ENCODE results near the gene CPEB1.
A peak's percentile ranks its signal among the peaks of the same experiment; 100 is the strongest.
"Not testable (repeated sequence)": the region's sequence is repeated elsewhere in the genome, so short reads cannot be mapped to it uniquely, and the experiment has no call there.

The CPEB1 gene

GRCh38 chr15:82648257-82649103 lies 1.3 kb upstream of the CPEB1 start:
- DNase-seq, result no peak

GRCh38 chr15:82647835-82648256 lies 683 bp upstream of the CPEB1 start:
- no peak for DNase-seq

DNA sequence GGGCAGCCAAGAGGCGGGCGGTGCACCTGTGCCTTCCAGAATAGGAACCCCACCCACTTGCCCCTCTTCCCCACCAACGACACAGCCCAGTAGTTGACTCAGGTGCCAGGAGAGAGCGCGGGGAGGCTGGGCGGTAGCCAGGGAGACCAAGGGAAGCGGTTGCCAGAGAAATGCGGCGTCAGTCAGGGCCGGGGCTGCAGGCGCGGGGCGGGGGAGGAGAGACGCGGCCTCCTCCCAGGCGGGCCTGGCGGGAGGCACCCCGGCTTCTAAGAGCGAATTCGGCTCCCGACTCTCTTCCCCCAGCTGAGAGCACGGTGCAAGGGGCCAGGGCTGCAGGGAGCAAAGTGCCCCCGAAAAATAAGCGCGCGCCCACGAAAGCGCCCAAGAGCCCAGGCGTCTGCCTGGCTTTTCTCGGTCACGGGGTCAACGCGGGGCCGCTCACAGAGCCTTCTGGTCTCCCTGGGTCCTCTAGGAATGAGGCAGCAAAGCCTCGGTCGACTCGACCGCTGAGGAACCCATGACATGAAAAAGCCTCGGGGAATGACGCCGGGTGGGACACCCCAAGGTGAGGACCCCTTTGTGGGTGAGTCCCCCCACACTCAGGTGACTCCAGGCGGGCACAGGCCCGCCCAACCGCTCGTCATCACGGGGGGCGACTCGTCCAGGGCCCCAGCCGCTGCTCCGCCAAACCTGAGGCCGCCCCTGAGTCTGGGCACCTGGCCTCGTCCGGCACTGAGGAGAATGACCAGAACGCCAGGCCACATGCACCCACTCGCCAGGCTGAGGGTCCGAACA lies 716 bp downstream of the CPEB1 start:
- DNase-seq, result peak; percentile 48

DNA sequence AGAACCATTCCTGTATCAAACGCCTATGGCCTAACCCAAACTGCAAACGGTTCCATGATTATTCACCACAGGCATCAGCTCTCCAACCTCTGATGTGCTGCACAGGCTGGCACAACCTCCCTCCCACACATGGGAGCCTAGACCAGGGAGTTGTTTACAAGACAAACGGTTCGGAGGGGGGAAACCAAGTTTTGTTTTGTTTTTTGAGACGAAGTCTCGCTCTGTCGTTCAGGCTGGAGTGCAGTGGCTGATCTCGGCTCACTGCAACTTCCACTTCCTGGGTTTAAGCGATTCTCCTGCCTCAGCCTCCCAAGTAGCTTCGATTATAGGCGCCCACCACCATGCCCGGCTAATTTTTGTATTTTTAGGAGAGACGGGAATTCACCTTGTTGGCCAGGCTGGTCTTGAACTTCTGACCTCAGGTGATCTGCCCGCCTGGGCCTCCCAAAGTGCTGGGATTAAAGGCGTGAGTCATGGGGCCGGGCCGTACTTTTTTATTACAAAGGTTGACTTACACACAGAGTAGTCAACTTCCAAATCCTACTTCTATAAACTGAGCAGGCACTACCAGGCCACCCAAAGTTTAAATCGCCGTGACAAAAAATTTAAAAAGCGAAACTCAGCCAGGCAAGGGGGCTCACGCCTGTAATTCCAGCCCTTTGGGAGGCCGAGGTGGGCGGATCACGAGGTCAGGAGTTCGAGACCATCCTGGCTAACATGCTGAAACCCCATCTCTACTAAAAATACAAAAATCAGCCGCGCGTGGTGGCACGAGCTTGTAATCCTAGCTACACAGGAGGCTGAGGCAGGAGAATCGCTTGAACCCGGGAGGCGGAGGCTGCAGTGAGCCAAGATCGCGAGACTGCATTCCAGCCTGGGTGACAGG lies 2.0 kb downstream of the CPEB1 start:
- DNase-seq, result not testable (repeated sequence)

DNA sequence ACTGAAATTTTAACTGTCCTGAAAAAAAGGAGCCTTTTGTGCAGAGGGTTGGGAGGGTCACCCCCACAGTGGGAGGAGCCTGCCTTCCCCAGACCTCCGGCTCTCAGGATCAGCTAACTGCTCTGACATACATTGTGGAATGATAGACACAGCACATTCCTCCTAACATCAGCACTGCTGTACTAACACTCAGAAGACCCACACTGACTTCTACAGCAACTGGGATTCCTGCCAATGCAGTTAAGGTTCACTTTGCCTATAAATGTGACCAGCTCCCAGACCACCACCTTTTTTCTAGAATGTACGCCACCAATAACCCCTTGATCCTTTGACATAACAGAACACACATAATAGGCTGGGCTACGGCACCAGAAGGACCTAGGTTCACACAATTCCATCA lies 3.2 kb downstream of the CPEB1 start:
- no peak for DNase-seq

DNA sequence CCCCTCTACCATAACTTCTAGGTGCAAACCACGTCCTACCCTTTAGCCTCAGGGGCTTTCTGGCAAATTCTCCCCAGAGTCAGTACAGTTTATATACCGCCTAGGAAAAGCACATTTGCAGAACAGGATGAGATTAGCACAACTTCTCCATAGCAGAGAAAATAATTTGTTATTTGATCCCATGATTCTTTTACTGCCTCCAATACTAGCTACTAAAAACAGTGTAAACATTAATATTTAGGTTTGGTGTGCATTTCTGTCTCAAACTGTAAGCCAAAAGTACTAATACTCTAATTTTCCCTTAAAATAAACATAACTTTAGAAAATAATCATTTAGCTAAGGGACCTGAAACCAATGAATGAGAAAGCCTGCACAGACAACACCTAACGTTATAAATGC lies 4.5 kb downstream of the CPEB1 start:
- no peak for DNase-seq

DNA sequence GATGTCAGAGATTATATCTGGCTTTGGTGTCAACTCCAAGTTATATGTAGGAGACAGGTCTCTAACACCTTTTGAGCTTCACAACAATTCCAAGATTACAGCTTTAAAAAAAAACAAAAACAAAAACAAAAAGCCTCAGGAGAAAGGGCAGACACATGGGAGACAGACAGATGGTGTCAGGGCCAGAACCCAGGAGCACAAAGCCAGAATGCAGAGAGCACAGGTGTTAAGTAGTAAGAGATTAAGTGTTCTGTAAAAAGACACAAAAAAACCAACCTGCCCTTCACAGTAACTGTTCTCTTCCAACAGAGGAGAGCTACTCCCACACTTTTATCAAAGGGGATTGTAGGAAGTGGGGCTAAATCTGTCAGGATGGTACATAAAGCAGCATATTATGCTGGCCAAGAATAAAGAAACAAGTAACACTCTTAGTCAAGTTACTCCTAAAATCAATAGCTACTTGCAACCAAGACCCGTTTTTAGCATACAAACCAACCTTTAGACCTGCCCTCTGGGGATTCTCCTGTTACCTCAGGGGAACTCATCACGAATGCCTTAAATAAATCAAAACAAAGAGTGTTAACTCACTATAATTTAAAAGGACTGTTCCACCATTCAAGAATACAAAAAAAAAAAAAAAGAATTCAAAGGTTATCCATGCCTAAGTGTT lies 5.9 kb downstream of the CPEB1 start:
- DNase-seq, result no peak

GRCh38 chr15:82640672-82641071 lies 6.5 kb downstream of the CPEB1 start:
- DNase-seq, result no peak

GRCh38 chr15:82635798-82636197 lies 11.4 kb downstream of the CPEB1 start:
- DNase-seq, result no peak

DNA sequence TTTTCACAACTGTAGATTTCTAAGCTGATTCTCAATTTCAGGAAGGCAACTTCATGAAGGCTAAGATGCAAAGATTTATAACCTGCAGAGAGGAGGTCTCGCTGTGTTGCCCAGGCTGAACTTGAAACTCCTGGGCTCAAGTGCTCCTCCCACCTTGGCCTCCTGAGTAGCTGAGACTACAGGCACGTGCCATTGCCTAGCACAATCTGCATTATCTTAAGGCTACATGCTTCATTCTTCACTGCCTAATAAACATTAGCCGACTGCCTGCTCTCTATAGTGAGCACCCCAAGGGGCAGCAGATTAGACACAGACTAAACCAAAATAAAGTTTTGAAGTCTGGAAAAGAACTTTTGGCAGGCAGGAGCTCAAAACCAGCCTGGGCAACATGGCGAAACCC lies 17.1 kb downstream of the CPEB1 start:
- no peak for DNase-seq

- no peak for DNase-seq
These were observed 22.0 kb downstream of the CPEB1 start for GRCh38 chr15:82625136-82625535.

- DNase-seq, result no peak
These were observed 22.7 kb downstream of the CPEB1 start for GRCh38 chr15:82624438-82624837.

DNA sequence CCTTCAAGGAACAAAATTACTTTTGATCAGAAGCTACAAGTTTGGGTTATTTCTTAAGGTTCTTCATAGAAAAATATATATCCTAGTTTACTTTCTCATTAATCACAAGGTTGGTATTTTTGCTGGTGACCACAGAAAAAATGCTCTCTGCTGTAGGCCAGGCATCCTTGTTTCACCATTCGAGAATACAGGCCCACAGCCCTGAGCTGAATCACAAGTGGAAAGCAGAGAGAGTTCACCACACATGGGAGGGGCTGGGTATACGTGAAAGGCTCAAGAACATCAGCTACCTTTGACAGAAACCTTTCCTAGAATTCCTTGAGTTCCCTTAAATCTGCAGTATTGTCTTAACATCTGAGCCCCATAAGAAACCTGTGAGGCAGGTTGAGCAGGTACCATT lies 23.2 kb downstream of the CPEB1 start:
- no peak for DNase-seq

DNA sequence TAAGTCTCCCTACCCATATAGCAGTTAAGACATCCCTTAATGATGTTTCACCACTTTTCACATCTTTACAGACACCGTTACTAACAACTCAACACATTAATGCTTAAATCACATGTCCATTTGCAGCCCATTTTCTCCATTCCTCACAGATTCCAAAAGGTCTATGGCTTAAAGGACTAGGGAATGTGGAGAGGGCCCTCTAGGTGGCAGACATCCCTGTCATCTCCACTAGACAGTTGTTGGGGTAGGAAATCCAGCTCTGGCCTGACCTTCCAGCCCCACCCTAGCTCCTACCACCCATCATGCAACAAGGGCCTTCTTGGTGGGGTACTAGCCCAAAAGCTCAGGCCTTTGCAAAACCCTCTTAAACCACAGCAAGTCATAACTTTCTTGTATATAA lies 25.2 kb downstream of the CPEB1 start:
- DNase-seq, result no peak

- DNase-seq, result no peak
These were observed 33.4 kb downstream of the CPEB1 start for GRCh38 chr15:82613747-82614146.

DNA sequence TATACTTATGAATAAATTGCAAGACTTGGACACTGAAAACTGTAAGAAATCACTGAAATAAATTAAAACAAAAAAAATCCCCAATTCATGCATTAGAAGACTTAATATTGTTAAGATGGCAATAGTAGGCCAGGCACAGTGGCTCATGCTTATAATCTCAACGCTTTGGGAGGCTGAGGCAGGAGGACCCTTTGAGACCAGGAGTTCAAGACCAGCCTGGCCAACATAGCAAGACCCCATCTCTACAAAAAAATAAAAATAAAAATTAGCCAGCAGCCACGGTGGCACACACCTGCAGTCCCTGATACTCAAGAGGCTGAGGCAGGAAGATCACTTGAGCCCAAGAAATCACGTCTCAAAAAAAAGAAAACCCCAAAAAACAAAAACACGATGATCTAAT lies 35.8 kb downstream of the CPEB1 start:
- no peak for DNase-seq

GRCh38 chr15:82602195-82602594 lies 45.0 kb downstream of the CPEB1 start:
- DNase-seq, result no peak

DNA sequence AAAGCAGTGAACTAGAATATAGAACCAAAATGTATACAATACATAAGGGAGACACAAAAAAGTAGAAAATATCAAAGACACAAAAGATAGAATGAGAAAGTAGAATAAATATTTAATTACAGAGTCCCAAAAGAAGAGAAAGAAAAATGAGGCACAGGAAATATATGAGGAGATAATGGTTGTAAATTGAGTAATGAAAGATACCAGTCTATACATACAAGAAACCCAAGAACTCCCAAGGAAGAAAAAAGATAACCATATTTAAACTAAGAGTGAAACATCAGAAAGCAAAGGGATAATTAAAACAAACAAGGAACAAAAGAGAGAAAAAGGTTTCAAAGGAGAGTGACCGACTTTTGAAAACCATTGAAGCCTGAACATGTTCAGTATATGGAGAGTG lies 47.3 kb downstream of the CPEB1 start:
- no peak for DNase-seq

- DNase-seq, result no peak
These were observed 49.3 kb downstream of the CPEB1 start for GRCh38 chr15:82597815-82598214.

DNA sequence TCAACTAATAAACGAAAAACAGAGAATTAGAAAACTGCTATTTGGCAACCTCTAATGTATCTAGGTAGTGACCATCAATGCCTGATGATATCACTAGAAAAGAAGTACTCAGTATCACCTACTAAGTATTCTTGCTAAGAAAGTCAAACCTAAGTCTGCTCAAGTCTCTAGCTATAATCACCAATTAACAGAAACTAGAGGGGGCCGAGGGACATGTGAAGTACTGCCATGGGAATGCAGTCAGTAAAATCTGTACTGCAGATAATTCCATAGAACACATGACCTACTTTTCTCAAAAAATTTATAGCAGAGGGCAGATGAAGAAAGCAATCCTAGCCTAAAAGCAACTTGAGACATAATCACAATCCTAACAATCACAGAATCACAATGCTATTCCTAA lies 51.4 kb downstream of the CPEB1 start:
- DNase-seq, result no peak

GRCh38 chr15:82595203-82595602 lies 52.0 kb downstream of the CPEB1 start:
- no peak for DNase-seq

DNA sequence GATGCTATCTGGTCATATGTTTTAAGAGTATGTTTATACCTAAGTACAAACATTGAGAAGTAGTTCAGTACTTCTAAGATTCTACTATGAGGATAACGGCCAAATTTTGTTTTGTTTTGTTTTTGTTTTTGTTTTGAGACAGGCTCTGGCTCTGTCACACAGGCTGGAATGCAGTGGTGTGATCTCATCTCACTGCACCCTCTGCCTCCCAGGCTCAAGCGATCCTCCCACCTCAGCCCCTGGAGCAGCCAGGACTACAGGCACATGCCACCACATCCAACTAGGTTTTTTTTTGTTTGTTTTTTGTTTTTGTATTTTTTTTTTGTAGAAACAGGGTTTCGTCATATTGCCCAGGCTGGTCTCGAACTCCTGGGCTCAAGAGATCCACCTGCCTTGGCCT lies 59.4 kb downstream of the CPEB1 start:
- DNase-seq, result no peak

GRCh38 chr15:82585072-82585471 lies 62.1 kb downstream of the CPEB1 start:
- DNase-seq, result no peak
